GM23338 (cell line): Measurements from ENCODE around the gene NSD2.
"Not testable (repeated sequence)": the region's sequence is repeated elsewhere in the genome, so short reads cannot be mapped to it uniquely, and the experiment has no call there.

Experiments
- EZH2 ChIP-seq: fragments of 200-600 bp; sonication (generic); IDR thresholded peaks from one replicate; pipeline ENCODE4 v1.8.0; 2017; ENCODE audit warnings: antibody characterized with exemption, mild to moderate bottlenecking, low read depth; ENCODE audit not compliant: unreplicated experiment
- EZH2phosphoT487 ChIP-seq: fragments of 200-600 bp; sonication (generic); IDR thresholded peaks from one replicate; pipeline ENCODE4 v1.8.1; 2018; ENCODE audit warnings: antibody characterized with exemption; ENCODE audit not compliant: unreplicated experiment
- NANOG ChIP-seq: IDR thresholded peaks from 2 replicates; pipeline ENCODE4 v1.6.1; 2016; ENCODE audit warnings: antibody characterized with exemption, borderline replicate concordance
- POLR2AphosphoS5 ChIP-seq: IDR thresholded peaks from 2 replicates; pipeline ENCODE4 v1.6.1; 2016; ENCODE audit warnings: antibody characterized with exemption, low read depth
- TF ChIP-seq, protein P1 (sequence below), 2 experiments: fragments of 200-600 bp in 1 of 2; sonication (generic) in 1 of 2; conservative IDR thresholded peaks; 2 replicates each; pipeline versions ENCODE4 v1.5.1 to v1.6.1; 2016 to 2017; ENCODE audit warnings: antibody characterized with exemption in 2 of 2, low read depth in 2 of 2, mild to moderate bottlenecking in 2 of 2, moderate library complexity in 1 of 2

GRCh38 chr4:2031161-2031560, 160.0 kb downstream of the NSD2 start:
- TF ChIP-seq, protein P1, sequence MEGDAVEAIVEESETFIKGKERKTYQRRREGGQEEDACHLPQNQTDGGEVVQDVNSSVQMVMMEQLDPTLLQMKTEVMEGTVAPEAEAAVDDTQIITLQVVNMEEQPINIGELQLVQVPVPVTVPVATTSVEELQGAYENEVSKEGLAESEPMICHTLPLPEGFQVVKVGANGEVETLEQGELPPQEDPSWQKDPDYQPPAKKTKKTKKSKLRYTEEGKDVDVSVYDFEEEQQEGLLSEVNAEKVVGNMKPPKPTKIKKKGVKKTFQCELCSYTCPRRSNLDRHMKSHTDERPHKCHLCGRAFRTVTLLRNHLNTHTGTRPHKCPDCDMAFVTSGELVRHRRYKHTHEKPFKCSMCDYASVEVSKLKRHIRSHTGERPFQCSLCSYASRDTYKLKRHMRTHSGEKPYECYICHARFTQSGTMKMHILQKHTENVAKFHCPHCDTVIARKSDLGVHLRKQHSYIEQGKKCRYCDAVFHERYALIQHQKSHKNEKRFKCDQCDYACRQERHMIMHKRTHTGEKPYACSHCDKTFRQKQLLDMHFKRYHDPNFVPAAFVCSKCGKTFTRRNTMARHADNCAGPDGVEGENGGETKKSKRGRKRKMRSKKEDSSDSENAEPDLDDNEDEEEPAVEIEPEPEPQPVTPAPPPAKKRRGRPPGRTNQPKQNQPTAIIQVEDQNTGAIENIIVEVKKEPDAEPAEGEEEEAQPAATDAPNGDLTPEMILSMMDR (conservative IDR thresholded peaks at IDR 0.05; ENCODE audit: low read depth in 2 of 2) = not testable (repeated sequence)
- TF ChIP-seq POLR2AphosphoS5, EZH2, NANOG, EZH2phosphoT487: not testable (repeated sequence)
